ENCODE measurements around the gene PROCR.
"Not testable (repeated sequence)": the region's sequence is repeated elsewhere in the genome, so short reads cannot be mapped to it uniquely, and the experiment has no call there.

PROCR gene

DNA sequence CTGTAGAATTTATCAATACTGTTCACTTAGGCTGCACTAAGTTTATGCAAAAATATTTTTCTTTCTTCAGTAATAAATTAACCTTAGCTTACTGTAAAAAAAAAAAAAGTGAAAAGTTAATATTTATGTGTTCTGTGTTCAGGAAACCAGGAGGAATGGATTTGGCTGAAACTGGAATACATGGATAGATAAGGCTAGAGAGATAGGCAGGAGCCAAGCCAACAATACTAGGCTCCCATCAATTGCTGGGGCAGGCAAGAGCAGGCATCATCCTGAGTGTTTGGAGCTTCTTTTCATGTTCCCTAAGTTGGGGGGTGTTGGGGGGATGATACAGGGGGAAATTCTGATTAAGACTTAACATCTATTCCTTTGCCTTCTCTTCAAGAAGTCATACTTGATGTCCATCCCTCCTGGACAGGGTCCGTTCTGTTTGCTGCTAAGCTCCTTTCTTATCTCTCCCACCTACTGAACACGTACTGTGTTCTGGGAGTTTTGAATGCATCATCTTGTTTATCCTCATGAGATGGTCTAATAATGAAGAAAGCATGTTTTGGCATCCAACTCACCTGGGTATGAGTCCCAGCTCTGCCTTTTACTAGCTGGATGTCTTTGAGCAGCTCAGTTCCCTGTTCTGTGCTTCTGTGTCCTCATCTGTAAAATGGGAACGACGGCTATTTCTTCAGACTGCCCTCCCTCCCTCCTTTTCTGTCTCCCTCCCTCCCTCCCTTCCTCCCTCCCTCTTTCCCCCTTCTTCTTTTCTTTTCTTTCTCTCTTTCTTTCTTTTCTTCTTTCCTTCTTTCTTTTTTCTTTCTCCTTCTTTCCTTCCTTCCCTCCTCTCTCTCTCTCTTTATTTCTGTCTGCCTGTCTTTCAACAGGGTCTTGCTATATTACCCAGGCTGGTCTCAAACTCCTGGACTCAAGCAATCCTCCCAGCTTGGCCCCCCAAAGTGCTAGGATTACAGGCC, 6.4 kb upstream of the PROCR start:
- DNase-seq = no peak

DNA sequence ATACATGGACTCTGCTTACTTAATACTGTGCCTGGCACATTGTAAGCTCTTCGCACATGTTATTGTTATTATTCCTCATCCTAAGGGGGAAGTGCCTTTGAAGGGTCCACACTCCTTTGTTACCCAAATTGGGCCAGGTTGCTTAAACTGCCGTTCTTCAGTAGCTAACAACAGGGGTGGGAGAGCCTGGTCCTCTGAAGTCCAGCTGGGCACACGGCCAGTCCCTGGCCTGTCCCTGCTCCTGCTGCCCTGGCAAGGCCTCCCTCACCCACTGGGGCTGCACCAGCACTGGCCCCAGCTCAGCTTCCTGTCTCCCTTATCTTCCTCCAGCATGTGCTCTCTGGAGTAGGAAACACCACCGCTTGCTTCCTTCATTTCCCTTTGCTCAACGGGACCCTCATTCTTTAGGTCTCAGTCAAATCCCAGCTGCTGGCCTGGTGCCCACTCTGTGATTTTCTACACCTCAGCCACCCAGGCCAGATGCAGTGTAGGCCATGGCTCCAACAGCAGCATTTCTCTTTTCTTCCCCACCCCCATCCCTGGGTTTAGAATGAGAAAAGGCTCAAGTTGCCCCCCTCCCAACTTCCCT, 5.5 kb upstream of the PROCR start:
- DNase-seq = no peak

DNA sequence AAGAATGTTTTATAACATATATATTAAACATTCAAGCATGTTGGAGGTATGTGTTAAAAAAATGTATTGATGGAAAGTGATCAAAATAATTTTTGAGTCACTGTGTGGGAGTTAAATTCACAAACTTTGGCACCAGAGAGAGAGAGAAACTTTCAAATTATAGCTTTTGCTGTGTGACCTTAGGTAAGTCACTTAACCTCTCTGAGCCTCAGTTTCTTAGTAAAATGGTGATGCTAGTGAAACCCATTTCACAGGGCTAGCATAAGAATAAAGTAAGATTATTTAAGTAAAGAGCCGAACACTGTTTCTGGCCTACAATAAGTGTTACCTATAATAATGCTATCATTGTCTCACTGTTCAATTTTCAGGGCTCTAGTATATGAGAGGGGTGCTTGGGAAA, 4.1 kb upstream of the PROCR start:
- no peak for DNase-seq

DNA sequence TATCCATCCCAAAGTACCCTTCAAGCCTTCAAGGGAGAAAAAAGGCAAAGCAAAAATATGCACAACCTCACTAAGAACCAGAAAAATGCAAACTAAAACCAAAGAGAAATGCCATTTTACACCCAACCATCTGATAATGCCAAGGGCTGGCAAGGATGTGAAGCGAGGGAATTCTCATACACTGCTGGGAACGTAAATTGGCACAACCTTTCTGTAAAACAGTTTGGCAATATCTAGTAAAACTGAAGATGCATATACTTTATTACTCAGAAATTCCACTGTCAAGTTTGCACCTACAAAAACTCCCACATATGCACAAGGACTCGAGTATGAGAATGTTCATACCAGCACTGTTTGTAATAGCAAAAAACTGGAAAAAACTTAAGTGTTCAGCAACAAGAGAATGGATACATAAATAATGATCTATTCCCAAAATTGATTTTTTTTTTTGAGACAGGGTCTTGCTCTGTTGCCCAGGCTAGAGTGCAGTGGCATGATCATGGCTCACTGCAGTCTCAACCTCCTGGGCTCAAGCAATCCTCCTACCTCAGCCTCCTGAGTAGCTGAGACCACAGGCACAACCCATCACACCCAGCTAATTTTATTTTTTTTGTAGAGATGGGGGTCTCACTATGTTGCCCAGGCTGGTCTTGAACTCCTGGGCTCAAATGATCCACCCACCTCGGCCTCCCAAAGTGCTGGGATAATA, 3.0 kb upstream of the PROCR start:
- DNase-seq = not testable (repeated sequence)

DNA sequence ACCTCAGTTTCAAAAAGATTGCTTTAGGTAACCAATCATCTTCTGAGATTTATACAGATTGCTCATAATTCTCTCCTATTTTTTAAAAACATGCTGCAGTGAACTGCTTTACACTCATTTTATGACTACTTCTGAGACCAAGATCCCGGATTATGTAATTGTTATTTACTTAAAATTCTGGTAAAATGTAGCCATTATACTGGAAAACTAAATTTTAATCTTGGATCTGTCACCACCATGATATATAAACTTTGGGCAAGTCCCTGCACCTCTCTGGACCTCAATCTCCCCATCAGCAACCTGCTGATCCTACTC, 477 bp upstream of the PROCR start:
- no peak for DNase-seq

DNA sequence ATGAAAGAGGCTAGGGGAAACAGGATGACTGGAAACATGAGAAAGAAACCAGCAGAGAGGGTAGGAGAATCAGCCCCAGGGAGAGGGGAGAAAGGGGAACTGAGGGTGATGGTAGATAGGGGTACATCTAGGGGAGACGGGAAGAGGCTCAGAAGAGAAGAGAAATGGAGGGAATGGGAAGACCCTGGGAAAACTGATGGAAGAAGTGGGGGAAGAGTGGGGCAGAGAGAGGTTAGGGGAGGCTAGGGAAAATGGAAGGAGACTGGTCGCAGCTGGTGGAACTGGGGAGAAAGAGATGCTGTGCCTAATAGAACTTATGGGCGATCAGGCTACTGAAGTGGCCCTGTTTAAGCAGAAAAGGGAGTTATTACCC, 548 bp downstream of the PROCR start:
- no peak for DNase-seq

DNA sequence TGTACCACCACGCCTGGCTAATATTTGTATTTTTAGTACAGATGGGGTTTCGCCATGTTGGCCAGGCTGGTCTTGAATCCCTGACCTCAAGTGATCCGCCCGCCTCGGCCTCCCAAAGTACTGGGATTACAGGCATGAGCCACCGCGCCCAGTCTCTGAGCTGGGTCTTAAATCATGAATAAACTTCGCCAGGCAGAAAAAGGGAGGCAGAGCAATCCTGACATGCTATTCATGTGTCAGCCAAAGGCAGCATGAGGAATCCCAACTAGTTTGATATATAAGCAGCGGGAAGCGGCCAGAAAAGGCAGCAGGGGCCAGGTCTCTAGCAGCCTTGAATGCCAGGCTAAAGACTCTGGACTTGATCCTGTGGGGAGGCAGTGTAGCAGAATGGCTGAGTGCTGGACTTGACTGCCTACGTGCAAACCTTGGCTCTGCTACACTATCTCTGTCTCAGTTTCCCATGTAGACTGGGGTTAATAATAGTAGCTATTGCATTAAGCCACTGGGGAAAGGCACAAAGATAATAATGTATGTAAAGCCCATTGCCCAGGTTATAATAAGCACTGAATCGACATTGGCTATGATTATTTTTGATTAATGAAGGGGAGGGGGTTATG, 1.8 kb downstream of the PROCR start:
- DNase-seq = no peak

DNA sequence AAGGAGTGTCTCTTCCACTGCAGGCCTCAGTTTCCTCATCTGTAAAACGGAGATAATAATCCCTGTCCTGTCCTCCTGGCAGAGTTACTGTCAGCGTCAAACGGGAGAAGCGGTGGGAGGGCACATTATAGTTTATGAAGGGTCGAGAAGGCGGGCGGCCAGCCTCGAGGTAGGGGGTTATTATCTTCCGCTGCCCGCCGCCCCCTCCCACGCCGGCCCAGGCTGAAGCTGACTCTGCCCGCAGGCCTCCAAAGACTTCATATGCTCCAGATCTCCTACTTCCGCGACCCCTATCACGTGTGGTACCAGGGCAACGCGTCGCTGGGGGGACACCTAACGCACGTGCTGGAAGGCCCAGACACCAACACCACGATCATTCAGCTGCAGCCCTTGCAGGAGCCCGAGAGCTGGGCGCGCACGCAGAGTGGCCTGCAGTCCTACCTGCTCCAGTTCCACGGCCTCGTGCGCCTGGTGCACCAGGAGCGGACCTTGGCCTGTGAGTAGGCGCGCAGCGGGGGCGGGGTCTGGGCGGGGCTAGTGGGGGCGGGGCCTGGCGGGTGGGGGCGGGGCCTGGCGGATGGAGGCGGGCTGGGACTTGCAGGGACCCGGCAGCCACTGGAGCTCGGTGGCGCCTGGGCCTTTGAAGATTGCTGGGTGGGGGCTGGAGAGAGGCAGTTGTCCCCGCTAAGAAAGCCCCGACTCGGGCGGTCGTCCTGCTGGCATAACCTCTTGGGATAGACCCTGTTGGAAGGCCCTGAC, 2.8 kb downstream of the PROCR start:
- no peak for DNase-seq

DNA sequence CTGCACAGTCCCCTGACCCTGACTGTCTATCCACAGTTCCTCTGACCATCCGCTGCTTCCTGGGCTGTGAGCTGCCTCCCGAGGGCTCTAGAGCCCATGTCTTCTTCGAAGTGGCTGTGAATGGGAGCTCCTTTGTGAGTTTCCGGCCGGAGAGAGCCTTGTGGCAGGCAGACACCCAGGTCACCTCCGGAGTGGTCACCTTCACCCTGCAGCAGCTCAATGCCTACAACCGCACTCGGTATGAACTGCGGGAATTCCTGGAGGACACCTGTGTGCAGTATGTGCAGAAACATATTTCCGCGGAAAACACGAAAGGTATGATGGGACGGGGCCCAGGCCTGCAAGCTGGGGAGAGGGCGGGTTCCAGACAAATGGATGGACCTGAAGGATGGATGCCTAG, 4.3 kb downstream of the PROCR start:
- no peak for DNase-seq

DNA sequence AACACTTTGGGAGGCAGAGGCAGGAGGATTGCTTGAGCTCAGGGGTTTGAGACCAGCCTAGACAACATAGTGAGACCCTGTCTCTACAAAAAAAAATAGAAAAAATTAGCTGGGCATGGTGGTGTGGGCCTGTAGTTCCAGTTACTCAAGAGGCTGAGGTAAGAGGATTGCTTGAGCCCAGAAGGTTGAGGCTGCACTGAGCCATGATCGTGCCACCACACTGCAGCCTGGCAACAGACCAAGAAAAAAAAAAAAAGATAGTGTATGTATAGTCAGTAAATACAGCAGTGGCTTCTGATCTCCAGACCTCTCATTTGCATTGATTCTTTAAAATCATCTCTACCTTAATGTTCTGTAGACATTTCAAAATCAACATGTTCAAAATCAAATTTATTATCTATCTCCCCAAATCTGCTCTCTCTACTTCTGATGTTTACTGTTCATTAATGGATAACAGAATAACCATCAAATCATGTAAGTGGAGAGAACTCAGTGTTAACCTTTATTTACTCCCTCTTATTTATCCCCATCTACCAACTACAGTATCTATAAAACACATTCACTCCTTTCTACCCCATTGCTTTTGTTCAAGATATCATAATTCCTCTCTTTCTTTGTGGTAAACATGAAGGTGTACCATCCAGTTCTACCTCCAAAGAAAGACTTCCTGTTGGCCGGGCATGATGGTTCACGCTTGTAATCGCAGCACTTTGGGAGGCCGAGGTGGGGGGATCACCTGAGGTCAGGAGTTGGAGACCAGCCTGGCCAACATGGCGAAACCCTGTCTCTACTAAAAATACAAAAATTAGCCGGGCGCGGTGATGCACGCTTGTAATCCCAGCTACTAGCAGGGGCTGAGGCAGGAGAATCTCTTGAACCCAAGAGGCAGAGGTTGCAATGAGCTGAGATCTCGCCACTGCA, 7.7 kb downstream of the PROCR start:
- DNase-seq = no peak

DNA sequence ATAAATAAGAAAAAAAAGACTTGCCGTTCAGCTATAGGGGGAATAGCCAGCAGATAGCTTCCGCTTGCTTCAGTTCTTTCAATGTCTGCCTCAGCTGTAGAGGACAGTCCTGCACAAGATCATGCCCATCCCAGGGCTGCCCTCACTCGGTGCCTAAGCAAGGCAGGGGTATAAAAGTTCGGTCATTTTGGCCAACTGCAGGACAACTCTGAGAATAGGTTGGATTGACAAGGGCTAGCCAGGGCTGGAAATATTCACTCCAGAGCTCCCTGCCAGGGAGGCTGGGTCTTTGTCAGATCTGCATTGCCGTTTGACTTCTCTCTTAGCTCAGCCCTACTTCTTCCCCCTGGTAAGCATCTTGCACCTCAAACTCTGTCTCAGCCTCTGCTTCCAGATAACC, 8.4 kb downstream of the PROCR start:
- no peak for DNase-seq

DNA sequence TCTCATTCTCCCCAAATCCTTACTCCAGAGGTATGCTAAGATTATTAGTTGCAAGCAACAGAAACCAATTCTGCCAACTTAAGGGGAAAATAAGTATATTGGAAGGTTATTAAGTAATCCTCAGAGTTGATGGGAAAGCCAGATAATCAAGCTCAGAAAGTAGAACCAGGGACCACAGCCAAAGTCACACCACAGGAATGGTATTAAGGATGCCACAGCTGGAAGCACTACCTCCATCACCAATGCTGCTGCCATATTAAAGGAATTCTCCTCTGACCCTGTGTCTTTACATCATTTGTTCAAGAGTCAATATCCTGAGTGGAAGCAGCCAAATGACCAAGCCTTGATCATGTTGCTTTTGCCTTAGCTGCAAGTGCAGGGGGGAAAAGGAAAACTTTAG, 9.9 kb downstream of the PROCR start:
- no peak for DNase-seq

DNA sequence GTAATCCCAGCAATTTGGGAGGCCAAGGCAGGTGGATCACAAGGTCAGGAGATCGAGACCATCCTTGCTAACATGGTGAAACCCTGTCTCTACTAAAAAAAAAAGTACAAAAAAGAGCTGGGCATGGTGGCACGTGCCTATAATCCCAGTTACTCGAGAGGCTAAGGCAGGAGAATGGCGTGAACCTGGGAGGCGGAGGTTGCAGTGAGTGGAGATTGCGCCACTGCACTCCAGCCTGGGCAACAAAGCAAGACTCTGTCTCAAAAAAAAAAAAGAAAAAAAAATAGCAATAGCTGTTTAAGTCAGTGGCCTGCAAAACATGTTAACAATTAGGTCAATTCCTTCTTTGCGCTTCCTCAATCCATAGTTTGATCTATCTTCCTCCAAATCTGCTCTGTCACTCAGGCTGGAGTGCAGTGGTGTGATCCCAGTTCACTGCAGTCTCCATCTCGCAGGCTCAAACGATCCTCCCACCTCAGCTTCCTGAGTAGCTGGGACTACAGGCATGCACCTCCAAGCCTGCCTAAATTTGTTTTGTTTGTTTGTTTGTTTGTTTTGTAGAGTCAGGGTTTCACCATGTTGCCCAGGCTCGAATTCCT, 14.9 kb downstream of the PROCR start:
- not testable (repeated sequence) for DNase-seq

DNA sequence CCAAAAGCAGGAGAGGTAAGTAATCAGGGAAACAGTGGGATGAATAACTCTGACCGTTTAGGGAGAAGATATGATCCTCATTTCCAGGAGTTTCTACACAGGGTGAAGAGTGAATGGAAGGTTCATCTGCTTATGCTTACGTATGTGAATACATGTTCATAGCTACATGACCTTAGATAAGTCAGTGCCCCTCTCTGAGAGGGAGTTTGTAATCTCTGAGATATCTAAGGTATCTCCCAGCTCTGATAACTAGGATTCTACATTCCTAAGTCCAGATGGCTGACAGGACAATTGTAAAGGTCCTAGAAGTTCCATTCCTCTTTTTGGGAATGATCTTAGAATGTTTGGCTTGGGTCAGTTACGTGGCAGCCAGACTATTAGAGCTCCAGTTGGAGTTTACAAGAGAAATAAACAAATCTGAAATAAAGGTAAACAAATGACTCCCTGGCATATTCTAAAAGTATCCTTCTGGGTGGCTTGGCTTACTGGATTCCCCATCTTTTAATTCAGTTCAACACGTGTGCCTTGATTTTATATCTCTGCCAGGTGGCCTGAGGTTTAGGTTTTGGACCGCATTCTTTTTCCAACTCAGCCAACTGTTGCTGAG, 15.8 kb downstream of the PROCR start:
- DNase-seq = no peak

DNA sequence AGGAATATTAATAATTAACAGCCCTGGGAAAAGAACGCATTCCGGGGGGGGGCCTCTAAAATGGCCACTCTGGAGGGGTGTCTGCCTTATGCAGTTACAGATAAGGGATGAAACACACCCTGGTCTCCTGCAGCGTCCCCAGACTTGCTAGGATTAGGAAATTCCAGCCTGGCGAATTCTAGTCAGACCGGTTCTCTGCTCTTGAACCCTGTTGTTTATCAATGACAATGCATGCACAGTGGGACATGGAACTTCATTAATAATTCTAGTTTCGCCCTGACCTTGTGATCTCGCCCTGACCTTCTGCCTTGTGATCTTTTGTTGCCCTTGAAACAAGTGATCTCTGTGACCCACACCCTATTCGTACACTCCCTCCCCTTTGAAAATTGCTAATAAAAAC, 17.4 kb downstream of the PROCR start:
- DNase-seq = not testable (repeated sequence)

DNA sequence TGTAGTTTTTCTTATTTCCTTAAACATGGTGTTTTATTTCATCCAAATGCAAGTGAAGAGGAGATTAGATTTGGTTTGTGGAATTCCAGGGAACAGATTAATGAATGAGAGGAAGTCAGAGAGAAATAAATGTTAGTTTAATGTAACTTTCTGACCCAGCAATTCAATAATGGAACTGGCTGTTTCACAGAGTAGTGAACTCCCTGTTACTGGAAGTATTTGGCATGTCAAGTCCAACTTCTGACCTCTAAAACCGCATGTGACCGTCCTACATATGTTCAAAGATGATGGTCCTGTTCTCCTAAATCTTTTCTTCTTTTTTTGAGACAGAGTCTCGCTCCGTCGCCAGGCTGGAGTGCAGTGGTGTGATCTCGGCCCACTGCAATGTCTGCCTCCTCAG, 18.7 kb downstream of the PROCR start:
- no peak for DNase-seq

DNA sequence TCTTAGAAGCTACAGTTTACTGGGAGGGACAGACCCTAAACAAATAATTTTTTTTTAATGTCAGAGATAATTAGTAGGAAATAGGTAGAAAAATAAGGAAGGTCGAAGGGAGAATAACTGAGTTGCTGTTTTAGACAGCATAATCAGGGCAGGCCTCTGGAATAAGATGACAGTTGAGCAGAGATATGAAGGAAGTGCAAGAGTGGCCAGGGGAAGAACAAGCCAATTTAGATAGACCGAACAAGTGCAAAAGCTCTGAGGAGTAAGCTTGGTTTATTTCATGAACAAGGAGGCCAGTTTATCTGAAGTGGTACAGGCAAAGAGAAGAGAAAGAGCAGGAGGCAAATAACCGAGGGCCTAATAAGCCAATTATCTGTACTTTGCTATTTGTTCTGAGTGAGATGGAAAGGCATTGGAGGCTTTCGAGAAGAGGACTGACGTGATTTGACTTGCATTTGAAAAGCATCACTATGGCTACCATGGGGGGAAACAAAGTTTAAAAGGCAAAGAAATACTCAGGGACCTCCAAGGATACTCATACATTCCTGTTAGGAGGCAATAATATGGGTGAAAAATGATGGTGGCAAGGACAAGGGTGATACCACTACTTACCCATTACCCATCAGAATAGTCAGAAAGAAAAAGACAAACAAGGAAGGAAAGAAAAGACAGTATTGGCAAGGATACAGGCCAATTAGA, 19.7 kb downstream of the PROCR start:
- no peak for DNase-seq

DNA sequence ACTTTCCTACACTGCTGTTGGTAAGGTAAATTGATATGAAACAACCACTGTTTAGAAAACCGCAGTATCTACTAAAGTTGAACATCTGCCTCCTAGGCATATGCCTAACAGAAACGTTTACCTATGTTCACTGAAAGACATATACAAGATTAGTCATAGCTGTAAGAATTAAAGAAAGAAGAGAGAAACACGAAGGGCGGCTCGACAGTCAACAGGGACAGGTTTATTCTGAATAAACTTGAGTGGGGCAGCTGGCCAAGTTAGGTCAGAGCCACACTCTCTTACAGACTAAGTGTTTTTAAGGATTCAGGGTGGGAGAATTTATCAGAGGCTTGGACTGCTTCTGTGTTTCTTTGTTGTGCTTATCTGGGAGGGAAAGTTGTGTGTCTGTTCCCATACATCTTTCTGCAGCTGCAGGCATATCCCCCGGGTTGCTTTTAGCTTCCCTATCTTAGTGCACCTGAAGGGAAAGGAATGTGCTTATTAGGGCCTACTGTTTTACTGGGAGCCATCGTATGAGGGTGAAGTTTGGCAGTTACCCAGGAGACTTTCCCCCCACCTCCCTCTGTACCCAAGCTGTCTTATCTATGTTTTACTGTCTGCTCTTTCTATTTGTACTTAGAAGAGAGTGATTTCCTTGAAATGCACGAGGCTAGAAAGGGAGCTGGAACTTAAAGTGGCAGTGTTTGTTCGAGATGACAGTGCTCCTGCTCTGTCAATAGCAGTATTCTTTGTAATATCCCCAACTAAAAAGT, 20.4 kb downstream of the PROCR start:
- no peak for DNase-seq

DNA sequence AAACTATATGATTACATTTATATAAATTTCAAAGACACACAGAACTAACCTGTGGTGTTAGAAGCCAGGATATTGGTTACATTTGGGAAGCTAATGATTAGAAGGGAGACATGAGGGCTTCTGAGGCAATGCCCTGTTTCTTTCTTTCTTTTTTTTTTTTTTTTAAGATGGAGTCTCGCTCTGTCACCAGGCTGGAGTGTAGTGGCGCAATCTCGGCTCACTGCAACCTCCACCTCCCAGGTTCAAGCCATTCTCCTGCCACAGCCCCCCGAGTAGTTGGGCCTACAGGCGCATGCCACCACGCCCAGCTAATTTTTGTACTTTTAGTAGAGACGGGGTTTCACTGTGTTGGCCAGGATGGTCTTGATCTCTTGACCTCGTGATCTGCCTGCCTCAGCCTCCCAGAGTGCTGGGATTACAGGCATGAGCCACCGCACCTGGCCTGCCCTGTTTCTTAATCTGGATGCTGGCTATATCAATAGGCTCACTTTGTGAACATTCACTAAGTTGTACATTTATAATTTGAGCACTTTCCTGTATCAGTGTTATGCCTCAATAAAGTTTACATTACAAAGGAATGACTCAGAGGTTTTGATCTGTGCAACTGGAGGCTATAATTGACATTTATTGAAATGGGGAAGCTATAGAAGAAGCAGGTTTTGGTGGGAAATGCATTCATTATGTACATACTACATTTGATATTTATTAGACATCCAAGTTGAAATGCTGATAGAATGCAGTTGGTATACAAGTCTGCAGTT, 21.3 kb downstream of the PROCR start:
- not testable (repeated sequence) for DNase-seq

All from activated gamma-delta T cell treated with Interleukin-2 at 50 U/mL for 16 hours (primary cell).